HG03039 (cell line): ENCODE results near the gene PLAGL1.
"Not testable (repeated sequence)": the region's sequence is repeated elsewhere in the genome, so short reads cannot be mapped to it uniquely, and the experiment has no call there.

Experiments used
- ATAC-seq: cut with Tn5 transposase; IDR thresholded peaks from one replicate; pipeline ENCODE4 v1.9.1; 2021; ENCODE audit warnings: mild to moderate bottlenecking, moderate library complexity; ENCODE audit not compliant: unreplicated experiment

The PLAGL1 gene, protein sequence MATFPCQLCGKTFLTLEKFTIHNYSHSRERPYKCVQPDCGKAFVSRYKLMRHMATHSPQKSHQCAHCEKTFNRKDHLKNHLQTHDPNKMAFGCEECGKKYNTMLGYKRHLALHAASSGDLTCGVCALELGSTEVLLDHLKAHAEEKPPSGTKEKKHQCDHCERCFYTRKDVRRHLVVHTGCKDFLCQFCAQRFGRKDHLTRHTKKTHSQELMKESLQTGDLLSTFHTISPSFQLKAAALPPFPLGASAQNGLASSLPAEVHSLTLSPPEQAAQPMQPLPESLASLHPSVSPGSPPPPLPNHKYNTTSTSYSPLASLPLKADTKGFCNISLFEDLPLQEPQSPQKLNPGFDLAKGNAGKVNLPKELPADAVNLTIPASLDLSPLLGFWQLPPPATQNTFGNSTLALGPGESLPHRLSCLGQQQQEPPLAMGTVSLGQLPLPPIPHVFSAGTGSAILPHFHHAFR

DNA sequence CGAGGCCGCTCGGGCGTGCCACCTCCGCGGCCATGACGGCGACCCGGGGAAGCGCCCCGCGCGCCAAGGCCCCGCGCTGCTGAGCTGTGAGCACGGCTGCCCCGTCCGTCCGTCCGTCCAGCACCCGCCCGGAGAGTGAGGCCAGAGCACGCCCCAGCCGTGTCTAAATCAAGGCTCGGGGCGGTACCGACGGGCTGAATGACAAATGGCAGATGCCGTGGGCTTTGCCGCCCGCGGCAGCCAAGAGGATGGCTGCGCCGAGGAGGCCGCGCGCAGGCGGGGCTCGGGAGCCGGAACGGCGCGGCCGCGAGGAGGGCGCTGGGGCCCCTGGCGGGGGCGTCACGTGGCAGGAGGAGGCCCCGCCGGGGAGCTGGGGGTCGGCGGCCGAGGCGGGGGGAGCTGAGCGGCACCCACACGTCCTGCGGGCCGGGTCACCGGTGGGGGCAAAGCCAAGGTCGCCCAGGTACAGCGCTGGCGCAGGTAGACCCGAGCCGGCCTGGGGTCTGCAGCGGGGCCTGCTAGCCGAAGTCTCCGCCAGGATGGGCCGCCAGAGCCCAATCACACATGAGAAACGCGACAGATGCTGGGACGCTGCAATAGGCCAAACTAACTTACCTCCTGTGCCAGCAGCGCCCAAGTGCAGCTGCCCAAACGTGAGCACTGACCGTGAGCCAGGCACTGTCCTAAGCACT lies at the start of gene PLAGL1:
PLAGL1 (minus strand) TSS at position 140 of the 692 bp plus-strand sequence. CDS start 60,123 bp downstream, outside the sequence.
- peak; percentile 72 for ATAC-seq

- ATAC-seq, result peak; percentile 82
These were observed 47.3 kb upstream of the PLAGL1 start for GRCh38 chr6:144055121-144055931.

GRCh38 chr6:144053601-144054000 lies 45.5 kb upstream of the PLAGL1 start:
- ATAC-seq, result no peak

- no peak for ATAC-seq
These were observed 44.4 kb upstream of the PLAGL1 start for GRCh38 chr6:144052488-144052887.

DNA sequence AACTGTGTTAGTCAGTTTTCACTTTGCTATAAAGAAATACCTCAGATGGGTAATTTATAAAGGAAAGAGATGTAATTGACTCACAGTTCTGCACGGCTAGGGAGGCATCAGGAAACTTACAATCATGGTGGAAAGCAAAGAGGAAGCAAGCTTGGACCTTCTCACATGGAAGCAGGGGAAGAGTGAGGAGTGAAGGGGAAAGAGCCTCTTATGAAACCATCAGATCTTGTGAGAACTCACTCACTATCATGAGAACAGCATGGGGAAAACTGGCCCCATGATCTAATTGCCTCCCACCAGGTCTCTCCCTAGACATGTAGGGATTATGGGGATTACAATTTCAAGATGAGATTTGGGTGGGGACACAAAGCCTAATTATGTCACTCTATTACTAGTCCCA lies 41.3 kb upstream of the PLAGL1 start:
- no peak for ATAC-seq

DNA sequence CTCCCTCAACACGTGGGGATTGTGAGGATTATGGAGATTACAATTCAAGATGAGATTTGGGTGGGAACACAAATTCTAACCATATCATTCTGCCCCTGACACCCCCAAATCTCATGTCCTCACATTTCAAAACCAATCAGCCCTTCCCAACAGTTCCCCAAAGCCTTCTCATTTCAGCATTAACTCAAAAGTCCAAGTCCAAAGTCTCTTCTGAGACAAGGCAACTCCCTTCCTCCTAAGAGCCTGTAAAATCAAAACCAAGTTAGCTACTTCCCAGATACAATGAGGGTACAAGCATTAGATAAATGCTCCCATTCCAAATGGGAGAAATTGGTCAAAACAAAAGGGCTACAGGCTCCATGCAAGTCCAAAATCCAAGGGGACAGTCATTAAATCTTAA lies 39.6 kb upstream of the PLAGL1 start:
- ATAC-seq, result no peak

- ATAC-seq, result not testable (repeated sequence)
These were observed 38.6 kb upstream of the PLAGL1 start for GRCh38 chr6:144046672-144047071.

DNA sequence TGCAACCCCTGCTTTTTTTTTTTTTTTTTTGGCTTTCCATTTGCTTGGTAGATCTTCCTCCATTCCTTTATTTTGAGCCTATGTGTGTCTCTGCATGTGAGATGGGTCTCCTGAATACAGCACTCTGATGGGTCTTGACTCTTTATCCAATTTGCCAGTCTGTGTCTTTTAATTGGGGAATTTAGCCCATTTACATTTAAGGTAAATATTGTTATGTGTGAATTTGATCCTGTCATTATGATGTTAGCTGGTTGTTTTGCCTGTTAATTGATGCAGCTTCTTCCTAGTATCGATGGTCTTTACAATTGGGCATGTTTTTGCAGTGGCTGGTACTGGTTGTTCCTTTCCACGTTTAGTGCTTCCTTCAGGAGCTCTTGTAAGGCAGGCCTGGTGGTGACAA lies 36.9 kb upstream of the PLAGL1 start:
- ATAC-seq, result not testable (repeated sequence)

DNA sequence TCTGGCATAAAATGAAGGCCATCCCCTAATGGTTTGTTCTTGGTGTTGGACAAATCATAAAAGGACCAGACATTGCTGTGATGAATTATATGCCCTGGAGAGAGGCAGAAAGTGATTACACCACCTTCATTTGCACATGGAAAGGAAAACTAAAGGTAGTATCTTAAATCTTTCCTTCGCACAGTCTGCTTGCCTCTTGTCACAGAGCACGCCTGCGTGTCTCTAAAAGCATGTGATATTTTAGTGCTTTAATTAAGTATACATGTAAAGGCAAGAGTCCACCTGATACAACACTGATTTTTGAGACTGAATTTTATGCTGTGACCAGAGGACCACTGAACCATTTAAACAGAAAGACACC lies 28.8 kb upstream of the PLAGL1 start:
- ATAC-seq, result no peak

DNA sequence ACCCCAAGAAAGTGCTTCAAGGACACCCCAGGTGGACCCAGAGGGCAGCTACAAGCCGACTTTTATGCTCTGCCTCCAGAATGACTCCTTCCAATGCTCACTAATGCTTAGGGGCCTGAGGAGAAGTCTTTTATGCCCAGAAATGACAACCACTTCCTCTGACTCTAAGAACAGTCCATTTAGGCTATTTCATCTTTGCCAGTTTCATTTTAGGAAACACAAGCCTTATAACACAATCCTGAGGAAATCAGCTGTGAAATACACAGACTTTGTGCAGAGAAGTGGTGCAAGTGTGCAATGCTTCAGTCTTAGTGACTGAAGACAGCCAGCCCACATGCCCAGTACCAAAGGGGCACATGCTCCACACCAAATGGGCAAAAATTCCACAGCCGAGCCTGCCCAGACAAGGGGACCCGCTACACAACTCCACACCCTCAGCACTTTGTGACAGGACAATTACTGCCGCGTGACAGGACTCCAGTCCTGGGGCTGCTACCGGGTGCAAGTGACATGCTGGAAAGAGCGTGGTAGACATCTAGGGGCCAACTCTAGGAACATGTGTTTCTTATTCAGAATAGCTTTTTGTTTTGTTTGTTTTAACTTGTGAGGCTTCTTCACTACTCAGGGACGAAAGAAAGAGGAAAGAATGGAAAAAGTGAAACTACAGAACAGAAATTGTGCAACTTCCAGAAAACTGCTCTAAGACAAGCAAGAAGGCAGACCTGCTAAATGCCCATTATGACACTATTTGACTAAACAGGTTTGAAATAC lies 28.2 kb upstream of the PLAGL1 start:
- ATAC-seq, result peak; percentile 67

DNA sequence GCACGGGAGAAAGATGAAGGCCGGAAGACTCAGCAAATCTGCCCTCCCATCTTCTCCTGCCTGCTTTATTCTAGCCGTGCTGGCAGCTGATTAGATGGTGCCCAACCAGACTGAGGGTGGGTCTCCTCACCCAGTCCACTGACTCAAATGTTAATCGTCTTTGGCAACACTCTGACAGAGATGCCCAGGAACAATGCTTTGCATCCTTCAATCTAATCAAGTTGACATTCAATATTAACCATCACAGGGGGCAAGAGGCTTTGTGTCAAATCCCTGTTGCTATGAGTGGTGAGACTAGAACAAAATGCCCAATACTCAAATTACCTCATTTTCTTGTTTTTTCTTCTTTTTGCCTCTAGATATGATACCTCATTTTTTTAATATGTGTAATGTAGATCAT lies 27.4 kb upstream of the PLAGL1 start:
- no peak for ATAC-seq

GRCh38 chr6:144033816-144034735 lies 26.0 kb upstream of the PLAGL1 start:
- ATAC-seq, result no peak

DNA sequence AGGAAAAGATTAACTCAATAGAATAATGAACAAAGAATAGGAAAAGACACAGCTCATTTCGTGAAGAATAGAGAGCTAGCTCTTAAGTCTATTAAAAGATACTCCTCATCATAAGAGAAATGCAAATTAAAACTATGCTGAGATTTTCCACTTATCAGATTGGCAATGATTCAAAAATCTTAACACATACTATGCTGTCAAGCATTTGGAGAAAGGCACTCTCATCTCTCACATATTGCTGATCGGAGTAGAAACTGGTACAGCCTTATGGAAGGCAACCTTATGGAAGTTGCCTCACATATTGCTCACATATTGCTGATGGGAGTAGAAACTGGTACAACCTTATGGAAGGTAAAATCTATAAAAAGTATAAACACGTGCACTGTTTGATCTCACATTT lies 21.4 kb upstream of the PLAGL1 start:
- no peak for ATAC-seq

DNA sequence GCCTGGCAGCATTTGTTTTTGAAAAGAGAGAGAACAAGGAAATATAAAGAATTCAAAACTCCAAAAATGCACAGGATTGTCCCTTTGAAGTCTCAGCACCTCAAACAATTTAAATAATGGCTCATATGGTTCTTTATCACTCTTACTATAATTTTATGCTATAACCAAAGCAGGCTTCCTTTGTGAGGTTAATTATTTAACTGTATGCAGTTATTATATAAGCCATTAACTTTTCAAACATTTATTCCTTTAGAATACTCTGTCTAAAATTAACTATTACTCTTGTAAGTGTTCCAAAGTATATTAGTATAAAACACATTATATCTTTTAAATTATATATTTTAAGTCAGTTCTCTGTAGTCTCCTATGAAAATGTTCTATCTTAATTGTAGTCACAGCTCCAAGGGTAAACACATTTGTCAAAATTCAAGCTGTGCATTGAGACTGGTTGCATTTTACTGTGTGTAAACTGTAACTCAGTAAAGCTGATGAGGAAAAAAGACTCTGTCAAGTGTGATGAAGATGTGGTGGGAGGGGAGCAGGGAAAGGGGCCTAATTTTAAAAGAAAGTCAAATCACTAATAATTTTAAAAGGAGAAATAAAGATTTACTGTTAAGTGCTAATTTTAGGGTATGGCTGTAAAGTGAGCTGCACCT lies 20.0 kb upstream of the PLAGL1 start:
- ATAC-seq, result no peak

GRCh38 chr6:144023216-144023615 lies 15.2 kb upstream of the PLAGL1 start:
- ATAC-seq, result no peak

GRCh38 chr6:144019929-144020328 lies 11.9 kb upstream of the PLAGL1 start:
- ATAC-seq, result no peak

DNA sequence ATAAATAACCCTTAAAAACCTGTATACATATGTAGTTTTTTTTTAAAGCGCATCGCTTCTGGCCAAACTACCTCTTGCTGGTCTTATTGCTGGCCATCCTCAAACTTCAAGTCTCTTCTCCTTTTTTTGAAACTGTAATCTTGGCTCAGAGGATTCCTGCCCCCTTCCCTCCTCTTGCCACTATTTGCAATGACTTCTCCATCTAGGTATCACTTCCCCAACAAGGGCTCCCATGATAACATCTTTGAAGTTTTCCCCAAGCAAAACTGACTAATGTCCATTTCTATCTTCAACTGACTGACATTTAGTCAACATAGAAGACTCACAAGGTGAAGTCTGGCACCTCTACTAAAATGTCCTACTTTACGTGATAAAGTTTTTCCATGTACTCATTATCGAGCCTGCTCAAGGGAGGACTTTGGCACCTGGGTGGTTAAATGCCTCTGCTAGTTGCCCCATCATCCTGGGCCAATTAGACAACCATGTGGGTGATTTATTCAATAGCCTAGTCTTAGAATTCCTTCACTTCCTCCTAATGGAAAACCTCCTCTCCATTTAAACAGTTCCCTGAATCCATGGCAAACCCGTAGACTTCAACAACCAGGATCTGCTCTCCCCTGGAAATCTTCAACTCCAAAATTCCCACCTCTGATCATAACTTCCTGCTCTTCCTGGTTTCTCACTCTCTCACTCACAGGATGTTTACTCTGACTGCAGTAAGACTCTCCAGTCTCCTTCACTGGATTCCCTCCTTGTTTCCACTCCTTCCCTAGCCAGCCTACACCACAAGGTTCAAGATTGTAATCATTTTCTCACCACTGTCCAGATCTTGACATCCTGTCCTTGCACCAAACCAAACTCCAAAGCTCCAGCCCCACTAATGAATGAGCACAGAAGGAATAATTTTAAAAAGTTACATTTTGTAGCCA lies 9.4 kb upstream of the PLAGL1 start:
- ATAC-seq, result no peak

DNA sequence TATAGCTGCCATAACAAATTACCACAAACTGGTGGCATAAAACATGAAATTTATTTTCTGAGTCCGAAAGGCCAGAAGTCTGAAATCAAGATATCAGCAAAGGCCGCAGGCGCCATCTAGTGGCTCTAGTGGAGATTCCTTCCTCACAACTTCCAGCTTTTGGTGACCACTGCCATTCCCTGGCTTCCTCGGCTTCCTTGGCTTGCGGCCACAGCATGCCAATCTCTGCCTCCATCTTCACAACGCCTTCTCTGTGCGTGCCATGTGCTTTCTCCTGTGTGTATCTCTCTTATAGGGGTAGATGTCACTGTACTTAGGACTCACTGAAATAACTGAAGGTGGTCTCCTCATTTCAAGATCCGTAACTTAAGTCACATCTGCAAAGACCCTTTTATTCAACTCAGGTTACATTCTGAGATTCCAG lies 5.4 kb upstream of the PLAGL1 start:
- ATAC-seq, result no peak
